ENCODE measurements around the gene IGFL2.
"Not testable (repeated sequence)": the region's sequence is repeated elsewhere in the genome, so short reads cannot be mapped to it uniquely, and the experiment has no call there.

IGFL2 gene

GRCh38 chr19:46147791-46148288 is at the start of gene IGFL2:
Gene IGFL2 (plus strand): TSS chr19:46148238. CDS start chr19:46148279, 41 bp downstream.
- DNase-seq (ENCODE audit: low spot score) = no peak

- no peak for DNase-seq (ENCODE audit: low spot score)
These were observed 47.7 kb upstream of the IGFL2 start for GRCh38 chr19:46100344-46100743.

- no peak for DNase-seq (ENCODE audit: low spot score)
These were observed 46.7 kb upstream of the IGFL2 start for GRCh38 chr19:46101293-46101692.

- not testable (repeated sequence) for DNase-seq (ENCODE audit: low spot score)
These were observed 45.7 kb upstream of the IGFL2 start for GRCh38 chr19:46102333-46102732.

DNA sequence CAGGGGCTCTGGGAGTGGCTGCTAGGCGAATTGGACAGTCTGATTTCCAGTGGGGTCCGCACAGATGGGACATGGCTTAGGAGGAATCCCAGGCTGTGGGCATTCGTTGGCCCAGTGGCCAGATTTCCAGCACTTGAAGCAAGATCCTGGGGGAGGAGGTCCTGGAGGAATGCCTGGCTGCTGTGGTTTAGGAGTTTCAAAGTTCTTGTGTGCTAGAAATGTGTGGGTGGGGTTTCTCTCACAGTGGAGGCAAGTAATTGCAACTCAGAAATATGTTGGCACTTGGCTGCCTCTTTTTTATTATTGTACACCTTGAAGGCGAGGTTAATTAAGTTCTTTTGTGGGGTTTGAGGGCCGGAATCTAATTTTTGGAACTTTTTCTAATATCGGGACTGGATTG is 40.7 kb upstream of the IGFL2 start:
- no peak for DNase-seq (ENCODE audit: low spot score)

DNA sequence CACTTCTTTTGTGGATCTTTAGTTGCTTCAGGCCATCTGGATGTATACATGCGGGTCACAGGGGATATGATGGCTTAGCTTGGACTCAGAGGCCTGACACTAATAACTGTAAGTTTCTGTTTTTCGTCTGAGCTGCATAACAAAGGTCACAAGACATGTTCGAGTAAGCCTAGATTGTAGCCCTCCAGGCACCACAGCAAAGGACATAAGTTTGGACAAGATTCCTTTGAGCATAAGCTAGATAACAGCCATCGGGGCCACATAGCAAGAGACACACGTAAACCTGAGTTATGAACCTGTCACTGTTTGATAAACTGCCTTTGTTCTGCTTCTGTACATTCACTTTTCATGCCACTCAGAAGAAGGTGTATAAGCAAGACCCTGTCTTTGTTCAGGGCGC is 38.2 kb upstream of the IGFL2 start:
- no peak for DNase-seq (ENCODE audit: low spot score)

GRCh38 chr19:46111376-46111775 is 36.7 kb upstream of the IGFL2 start:
- DNase-seq (ENCODE audit: low spot score) = no peak

- no peak for DNase-seq (ENCODE audit: low spot score)
These were observed 35.5 kb upstream of the IGFL2 start for GRCh38 chr19:46112527-46112926.

DNA sequence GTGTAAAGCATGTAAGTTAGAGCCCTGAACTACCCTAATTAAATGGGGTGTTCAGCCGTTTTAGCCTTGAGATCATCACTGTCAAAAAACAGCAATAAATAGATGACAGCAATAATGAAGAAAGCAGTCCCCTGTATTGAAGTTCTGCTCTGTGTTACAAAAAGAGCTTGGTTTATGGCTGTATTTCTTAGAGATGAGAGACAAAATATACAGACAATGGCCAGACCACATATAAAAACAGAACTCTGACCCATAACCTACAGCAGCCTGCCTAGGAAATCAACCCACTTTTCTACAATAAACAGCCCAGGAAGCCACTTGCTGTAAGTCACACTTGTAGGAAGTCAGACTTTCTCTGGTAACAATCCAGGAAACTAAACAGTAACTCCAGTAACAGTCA is 34.3 kb upstream of the IGFL2 start:
- DNase-seq (ENCODE audit: low spot score) = no peak

- peak; percentile 83 for DNase-seq (ENCODE audit: low spot score)
These were observed 32.5 kb upstream of the IGFL2 start for GRCh38 chr19:46115396-46116106.

DNA sequence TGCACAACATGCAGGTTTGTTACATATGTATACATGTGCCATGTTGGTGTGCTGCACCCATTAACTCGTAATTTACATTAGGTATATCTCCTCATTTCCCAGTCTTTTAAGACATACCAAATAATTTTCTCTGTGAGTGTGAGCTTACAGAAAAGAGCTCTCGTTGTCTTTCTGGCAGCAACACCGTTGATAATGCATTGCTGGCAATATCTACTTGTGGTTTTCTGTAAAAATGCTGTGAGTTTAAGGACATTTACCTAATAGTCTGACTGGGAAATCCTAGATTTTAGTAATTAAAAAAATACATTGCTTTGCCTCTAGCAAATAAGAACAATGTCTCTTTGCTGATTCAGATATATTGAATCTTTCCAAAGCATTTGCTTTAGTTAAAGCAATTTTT is 31.9 kb upstream of the IGFL2 start:
- no peak for DNase-seq (ENCODE audit: low spot score)

GRCh38 chr19:46118136-46118535 is 29.9 kb upstream of the IGFL2 start:
- peak; percentile 33 for DNase-seq (ENCODE audit: low spot score)

GRCh38 chr19:46124638-46125115 is 23.4 kb upstream of the IGFL2 start, which contains the start of gene IGFL3:
Gene IGFL3 (minus strand): TSS chr19:46124688. CDS start chr19:46124649, 39 bp downstream.
- DNase-seq (ENCODE audit: low spot score) = no peak

DNA sequence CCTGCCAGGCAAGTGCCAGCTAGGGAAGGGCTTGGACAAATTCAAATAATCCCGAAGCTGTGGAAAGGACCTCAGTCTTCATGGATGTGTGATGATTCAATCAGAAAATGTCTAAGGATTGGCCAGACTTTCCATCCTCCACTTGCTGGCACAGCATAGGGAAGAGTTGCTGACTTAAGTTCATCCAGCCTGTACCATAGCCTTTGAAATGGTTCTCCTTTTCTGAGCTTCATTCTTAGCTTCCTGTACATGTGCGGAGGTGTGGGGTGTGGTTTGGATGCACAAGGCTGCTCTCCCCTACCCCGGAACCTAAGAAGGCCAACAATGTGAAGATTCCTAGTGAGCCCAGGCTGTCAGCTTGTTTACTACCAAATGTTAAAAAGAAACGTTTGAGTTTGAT is 22.6 kb upstream of the IGFL2 start:
- DNase-seq (ENCODE audit: low spot score) = no peak

DNA sequence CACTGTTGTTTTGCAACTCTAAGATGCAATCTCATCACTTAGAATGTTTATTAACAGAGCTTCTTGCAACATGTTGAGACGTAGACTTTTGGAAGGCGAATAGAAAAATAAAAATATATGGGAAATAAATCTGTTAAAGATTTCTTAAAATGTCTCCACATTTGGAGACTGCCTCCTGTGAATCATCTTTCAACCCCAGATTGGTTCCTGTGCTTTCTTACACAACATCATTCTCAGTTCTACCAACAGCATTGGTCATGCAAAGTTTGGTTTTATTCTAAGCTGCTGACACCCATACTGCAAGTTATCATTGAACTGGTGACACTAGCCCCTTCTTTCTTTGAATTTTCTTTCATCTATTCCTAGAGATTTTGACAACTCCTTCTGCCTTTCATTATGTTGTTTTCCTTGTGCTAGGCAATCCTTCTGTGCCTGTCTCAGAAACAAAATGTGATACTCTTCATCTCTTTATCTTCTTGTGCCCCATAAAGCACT is 21.9 kb upstream of the IGFL2 start:
- DNase-seq (ENCODE audit: low spot score) = no peak

DNA sequence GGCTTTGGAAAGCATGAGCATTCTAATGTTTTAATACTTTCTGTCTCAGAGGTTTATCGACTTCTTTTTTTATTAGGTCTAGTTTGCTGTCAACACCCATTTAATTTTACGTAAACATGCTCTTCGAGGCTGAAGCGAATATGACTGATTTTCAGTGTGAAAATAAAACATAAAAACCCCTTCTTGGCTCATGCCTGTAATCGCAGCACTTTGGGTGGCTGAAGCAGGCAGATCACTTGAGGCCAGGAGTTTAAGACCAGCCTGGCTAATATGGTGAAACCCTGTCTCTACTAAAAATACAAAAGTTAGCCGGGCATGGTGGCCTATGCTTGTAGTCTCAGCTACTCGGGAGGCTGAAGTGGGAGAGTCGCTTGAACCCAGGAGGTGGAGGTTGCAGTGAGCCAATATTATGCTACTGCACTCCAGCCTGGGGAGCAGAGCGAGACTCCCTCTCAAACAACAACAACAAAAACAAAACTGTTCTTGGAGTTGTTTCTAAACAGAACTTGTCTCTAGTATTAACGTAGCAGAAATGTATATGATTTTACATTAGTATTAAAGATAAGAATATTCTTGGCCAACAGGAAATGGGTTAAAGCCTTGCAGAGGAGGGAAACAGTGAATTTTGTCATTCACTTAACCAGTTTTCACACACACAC is 16.4 kb upstream of the IGFL2 start:
- no peak for DNase-seq (ENCODE audit: low spot score)

GRCh38 chr19:46132508-46133100 is 15.4 kb upstream of the IGFL2 start:
- no peak for DNase-seq (ENCODE audit: low spot score)

DNA sequence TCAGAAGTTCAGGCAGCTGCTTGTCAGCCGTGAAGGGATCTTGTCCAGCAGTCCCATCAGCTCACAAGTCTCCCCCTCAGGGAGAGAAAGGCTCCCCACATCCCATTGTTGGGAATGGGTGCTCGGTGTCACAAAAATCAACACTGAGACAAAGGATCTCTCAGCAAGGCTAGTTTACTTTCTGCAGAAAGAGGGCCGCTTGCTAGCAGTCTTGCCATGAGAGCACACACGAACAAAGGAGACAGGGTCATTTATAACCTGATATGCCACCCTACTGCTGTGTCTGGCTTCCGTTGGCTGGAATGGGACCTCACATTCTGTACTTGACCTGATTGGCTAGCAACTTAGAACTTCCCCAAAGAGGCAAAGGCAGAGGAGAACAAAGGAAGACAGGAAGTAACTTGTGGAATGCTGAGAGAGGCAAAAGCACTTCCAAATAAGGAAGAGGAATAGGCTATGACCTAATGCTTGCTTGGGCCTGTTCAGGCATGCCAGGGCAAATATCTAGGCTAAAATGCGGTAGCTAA is 14.9 kb upstream of the IGFL2 start:
- peak; percentile 99 for DNase-seq (ENCODE audit: low spot score)

- peak; percentile 36 for DNase-seq (ENCODE audit: low spot score)
These were observed 14.2 kb upstream of the IGFL2 start for GRCh38 chr19:46133777-46134241.

- DNase-seq (ENCODE audit: low spot score) = no peak
These were observed 13.5 kb upstream of the IGFL2 start for GRCh38 chr19:46134527-46134926.

DNA sequence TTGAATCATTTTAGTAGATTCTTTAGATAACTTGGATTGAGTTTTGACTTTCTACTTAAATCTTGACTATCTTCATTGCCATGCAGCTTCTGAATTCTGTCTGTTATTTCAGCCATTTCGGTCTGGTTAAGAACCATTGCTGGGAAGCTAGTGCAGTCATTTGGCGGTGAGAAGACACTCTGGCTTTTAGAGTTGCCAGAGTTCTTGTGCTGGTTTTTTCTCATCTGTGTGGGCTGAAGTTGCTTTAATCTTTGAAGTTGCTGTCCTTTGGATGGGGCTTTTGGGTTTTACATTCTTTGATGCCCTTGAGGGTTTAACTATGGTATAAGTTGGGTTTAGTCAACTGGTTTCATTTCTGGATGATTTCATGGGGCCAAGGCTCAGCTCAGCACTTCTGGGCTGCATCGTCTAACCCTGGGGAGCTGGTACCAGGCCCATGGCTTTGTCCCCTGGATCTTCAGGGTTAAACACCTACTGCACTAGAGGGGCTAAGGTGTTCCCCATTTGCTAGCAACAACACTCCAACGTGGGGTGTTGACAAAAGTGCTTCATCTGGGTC is 10.0 kb upstream of the IGFL2 start:
- DNase-seq (ENCODE audit: low spot score) = no peak

DNA sequence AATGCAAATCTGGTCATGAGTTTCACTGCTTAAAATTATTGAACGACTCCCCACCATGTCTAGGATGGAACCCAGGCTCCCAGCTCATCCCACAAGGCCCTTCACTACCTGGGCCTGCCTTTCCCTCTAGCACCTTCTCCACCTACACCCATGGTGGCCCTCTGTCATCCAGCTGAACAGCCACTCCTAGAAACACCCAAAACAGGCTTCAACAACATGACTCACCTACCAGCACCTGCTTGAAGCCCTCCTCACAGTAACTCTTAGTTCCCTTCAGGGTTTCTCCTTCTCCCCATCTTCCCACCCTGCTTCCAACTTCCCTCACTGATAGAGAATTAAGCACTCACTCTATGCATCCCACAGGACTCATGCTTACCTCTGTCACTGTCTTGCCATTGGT is 6.6 kb upstream of the IGFL2 start:
- no peak for DNase-seq (ENCODE audit: low spot score)

Measured in kidney tubule cell (primary cell).